HG02981 (cell line): ENCODE results near the gene UBL5.
"Not testable (repeated sequence)": the region's sequence is repeated elsewhere in the genome, so short reads cannot be mapped to it uniquely, and the experiment has no call there.

Experiments
- ATAC-seq: cut with Tn5 transposase; IDR thresholded peaks from one replicate; pipeline ENCODE4 v1.9.1; 2021; ENCODE audit warnings: mild to moderate bottlenecking, moderate library complexity; ENCODE audit not compliant: unreplicated experiment

Gene UBL5

DNA sequence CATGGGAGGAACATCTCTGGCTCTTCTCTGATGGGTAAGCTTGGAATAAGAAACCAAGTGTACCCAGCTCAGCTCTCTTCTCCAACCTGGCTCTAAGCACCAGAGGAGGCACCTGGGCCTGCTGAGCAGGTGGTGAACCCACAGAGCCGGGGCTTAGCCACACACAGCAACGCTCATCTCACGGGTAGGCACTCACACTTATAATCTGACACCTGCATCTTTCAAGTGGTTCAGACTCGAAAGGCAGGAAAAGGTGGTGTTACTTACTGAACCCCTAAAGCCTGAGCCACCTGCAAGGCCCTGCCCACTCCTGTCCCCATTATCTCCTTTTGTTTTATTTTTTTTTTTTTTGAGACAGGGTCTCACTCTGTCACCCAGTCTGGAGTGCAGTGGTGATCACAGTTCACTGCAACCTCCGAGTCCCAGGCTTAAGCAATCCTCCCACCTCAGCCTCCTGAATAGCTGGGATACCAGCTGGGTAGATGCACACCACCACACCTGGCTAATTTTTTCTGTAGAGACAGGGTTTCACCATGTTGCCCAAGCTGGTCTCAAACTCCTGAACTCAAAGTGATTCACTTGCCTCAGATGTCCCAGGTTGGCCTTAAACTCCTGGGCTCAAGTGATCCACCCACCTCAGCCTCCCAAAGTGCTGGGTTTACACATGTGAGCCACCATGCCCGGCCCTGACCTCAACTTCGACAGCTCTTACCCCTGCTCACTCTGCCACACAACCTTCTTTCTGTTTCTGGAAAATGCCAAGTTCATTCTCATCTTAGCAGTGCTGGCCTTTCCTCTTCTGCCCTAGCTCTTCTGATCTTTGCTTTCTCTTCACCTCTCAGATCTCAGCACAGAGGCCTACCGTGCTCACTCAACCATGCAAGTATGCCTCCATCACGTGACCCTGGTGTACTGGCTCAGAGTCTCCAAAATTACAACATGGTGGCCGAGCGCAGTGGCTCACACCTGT, 18.6 kb upstream of the UBL5 start:
- no peak for ATAC-seq

DNA sequence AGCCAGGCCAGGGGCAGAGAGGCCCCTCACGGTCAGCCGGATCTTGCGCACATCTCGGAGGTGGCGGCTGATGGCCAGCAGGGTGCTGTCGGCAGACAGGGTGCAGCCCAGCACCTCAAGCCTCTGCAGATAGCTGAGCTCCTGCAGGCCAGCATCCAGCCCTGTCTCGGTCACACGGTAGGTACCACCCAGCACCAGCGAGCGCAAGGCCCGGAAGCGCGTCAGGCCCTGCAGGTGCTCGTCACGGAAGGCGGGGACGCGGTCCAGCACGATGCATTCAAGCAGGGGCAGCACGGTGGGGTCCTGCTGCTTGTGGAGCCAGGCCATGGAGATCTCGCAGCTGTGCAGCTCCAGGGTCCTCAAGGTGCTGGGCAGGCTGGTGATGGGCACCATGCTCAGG, 16.6 kb upstream of the UBL5 start:
- no peak for ATAC-seq

DNA sequence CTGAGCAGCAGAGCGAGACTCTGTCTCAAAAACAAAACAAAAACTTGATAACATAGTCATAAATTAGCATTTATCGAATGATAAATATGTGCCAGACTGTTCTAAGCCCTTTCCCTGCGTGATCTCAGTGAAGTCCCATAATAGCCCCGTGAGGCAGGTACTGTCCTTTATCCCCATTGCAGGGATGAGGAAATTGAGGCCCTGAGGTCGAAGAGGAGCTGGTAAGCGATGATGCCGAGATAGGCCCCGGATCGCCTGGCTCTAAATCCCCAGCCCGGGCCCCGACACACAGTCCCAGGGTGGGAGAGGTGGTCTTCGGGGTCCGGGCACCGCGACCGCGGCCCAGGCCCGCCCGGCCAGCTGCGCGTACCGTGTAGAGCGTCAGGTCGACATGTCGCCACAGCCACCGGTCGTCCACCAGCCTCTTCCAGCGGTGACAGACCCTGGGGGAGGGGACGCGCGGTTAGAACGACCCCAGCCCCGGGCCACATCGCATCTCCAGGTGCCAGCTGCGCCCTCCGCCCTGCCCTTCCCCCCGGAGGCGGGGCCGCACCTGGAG, 9.5 kb upstream of the UBL5 start:
- ATAC-seq, result no peak

DNA sequence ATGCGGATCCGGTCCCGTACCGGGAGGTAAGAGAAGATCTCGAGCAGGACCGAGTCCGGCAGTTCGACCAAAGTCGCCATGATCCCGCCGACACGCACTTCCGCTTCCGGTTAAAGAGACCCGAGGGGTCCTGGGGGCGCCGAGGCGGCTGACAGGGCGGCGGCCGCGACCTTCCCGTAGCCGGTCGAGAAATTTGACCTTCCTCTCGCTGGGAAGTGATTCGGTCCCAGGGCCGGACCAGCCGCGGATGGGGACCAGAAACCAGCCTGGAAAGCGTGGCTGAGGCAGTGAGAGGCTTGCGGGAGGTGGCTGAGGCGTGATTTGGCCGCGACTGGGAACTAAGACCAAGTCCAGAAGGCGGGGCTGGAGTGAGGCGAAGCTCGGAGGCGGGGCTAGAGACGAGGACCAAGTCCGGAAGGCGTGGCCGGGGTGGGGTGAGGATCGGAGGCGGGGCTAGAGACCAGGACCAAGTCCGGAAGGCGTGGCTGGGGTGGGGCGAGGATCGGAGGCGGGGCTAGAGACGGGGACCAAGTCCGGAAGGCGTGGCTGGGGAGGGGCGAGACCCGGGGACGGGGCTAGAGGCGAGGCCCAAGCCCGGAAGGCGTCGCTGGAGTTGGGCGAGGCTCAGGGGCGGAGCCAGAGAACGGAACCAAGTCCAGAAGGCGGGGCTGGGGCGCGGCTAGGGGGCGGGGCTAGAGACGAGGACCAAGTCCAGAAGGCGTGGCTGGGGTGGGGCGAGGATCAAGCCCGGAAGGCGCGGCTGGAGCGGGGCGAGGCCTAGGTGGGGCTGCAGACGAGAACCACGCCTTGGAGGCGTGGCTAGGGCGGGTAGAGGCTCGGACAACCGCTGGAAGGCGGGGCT, 8.8 kb upstream of the UBL5 start, which contains the start of gene FBXL12:
FBXL12 (minus strand) TSS at position 346 of the 862 bp plus-strand sequence; CDS start at position 80, 266 bp downstream.
- peak; percentile 79 for ATAC-seq

DNA sequence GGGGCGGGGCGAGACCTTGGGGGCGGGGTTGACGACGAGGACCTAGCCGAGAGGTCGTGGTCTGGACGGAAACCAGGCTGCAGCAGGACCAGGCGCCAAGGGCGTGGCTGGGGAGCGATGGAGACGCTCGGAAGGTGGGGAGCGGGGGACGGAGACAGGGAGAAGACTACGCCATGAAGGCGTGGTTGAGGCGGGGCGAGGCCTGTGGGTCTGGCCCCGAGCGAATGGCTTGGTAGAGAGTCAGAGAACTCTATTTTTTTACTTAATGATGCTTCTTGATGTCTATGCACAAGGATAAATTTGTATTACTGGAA, 8.2 kb upstream of the UBL5 start:
- no peak for ATAC-seq

DNA sequence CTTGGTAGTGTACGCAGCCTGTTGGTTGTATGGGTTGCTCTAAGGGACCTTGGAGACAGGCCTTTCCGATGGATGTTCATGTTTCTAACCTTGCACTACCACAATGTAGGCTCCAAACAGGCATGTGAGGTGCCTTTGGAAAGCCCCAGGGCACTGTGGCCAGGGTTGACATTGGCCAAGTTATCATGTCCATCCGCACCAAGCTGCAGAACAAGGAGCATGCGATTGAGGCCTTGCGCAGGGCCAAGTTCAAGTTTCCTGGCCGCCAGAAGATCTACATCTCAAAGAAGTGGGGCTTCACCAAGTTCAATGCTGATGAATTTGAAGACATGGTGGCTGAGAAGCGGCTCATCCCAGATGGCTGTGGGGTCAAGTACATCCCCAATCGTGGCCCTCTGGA, 7.7 kb upstream of the UBL5 start:
- not testable (repeated sequence) for ATAC-seq

DNA sequence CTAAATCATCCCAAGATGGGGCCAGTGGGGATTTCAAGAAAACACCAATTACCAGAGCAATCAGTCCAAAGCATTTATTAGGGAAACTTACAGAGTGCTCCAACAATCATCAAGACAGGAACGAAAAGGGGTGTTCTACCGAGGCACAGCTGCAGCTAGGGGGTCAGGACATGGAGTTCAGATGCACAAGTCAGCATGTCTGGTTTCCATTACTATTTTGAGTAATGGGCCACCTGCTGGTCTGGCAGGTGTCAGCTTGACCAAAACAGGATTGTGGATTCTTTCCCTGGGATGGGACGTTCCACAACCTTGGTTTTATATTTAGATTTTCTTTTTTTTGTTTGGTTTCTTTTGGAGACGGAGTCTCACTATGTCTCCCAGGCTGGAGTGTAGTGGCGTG, 3.9 kb upstream of the UBL5 start:
- no peak for ATAC-seq

DNA sequence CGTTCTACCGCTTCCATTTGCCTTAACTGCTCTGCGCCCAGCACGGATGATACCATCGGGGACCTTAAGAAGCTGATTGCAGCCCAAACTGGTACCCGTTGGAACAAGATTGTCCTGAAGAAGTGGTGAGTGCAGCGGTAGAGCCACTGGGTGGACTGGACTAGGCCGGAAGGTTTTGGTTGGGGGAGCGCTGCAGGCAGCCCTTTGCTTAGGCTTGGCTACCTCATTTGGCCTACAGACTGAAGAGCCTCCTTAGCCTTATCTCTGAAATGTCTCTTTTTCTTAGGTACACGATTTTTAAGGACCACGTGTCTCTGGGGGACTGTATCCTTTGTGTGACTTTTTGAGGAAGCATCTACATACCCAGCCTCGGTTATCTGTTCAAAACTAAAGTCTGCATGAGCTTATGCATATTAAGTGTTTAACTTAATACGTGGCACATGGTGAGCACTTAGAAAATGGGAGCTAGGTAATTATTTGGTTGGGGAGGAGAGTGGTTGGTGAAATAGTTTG, 889 bp downstream of the UBL5 start:
- ATAC-seq, result no peak

DNA sequence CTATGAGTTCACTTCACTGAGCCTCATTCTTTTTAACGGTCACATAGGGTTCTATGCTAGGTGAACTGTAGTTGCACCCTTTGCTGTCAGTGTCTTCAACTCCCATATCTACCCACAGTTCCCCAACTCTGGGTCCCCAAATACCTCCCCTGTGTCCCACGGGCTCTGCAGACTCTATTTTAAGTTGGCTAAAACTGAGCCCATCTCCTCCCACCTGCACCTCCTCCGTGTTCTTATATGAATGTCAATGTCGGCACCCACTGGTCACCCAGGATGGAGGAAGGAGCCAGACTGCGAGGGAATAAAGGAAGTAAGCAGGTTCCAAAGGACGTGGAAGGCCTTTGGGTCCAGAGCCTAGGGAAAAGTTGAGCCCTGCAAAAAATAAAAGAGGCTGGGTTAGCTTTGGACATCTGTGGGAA, 6.6 kb downstream of the UBL5 start:
- no peak for ATAC-seq

DNA sequence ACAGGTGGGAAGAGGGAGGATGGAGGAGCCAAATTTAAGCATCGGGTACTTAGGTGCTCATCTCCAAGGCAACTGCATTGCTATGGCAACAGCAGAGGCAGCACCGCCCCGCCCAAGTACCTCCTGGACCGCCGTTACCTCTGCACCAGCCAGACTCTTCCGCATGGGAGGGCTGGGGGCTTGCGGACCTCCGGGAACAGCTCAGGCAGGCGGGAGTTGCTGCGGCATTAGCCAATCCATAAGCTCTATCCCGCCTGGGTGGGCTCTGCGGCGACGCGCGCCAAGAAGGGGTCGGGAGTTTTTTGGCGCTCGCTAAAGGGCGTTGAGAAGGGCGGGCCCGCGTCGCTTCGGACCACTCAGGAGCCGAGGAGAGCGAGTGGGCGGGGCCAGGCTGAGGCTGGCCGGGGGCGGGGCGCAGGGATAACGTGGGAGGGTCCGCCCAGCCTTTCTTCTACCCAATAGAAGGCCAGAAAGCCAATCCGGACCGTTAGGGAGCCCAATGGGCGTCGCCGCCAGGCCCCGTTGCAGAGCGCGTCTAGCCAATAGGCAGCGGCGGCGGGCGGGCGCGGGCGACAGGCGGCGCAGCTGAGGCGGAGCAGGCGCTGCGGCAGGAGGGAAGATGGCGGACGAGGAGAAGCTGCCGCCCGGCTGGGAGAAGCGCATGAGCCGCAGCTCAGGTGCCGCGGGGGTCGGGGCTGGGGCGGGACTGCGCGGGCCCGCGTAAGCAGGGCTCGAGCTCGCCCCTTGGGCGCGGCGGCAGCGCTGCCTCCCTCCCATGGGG, 7.2 kb downstream of the UBL5 start, which contains the start of gene PIN1:
PIN1 (plus strand) TSS at position 593 of the 781 bp plus-strand sequence; CDS start at position 620, 27 bp downstream.
- peak; percentile 95 for ATAC-seq

DNA sequence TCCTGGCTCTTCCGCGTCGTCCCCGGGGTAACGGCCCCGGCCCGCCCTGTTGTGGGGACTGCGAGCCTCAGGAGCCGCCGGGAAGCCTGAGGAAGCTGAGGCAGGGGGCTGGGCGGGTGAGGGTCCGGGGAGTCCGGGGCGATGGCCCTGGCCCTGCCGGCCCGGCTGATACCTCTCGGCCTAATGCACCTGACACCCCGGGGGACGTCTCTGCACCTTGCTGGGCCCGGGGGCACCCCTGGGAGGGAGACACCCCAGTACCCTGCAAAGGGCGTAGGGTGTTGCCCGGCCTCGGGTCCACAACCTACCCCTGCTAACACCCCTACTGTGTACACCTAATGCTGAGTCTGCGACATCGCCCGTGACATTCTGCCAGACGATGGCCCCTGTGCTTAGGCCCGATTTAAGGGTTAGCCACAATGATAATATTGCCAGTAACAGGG, 7.8 kb downstream of the UBL5 start:
- peak; percentile 8 for ATAC-seq

DNA sequence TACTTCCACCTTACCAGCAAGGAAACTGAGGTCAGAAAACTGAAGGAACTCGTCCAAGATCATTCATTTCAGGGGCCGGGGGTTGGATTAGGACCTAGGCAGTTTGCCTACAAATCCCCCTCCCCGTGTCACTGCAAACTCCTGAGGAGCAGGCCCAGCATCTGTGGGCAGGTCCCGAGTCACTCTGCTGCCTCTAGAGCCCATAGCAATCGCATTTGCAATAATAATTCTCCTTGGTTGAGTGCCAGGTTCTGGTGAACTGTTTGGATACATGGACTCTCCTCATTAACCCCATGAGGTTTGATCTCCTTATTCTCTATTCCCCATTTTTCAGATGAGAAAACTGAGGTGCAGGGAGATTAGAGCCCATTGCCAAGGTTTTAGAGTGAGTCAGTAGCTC, 8.3 kb downstream of the UBL5 start:
- ATAC-seq, result no peak

DNA sequence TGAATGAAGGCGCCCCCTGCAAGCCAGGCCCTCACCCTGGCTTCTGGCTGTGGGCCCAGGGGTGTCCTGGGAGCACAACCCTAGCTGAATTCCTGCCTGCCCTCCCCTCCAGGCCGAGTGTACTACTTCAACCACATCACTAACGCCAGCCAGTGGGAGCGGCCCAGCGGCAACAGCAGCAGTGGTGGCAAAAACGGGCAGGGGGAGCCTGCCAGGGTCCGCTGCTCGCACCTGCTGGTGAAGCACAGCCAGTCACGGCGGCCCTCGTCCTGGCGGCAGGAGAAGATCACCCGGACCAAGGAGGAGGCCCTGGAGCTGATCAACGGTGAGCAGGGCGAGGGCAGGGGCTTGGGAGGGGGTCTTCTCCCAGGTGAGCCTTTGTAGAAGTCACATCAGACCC, 10.6 kb downstream of the UBL5 start:
- ATAC-seq, result no peak

DNA sequence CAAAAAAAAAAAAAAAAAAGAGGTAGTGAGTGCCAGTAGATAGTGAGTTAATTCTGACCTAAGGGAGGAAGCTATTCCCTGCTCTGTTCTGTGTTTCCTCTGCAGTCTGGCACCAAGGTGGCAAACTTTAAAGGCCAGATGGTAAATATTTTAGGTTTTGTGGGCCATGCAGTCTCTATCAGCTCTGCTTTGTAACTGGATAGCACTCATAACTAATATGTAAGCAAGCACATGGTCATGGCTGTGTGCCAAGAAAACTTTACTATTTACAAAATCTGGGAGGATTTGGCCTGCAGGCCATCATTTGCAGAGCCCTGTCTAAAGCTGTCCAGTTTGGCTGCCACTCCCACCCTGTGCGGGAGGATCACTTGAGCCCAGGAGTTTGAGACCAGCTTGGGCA, 11.7 kb downstream of the UBL5 start:
- ATAC-seq, result no peak

DNA sequence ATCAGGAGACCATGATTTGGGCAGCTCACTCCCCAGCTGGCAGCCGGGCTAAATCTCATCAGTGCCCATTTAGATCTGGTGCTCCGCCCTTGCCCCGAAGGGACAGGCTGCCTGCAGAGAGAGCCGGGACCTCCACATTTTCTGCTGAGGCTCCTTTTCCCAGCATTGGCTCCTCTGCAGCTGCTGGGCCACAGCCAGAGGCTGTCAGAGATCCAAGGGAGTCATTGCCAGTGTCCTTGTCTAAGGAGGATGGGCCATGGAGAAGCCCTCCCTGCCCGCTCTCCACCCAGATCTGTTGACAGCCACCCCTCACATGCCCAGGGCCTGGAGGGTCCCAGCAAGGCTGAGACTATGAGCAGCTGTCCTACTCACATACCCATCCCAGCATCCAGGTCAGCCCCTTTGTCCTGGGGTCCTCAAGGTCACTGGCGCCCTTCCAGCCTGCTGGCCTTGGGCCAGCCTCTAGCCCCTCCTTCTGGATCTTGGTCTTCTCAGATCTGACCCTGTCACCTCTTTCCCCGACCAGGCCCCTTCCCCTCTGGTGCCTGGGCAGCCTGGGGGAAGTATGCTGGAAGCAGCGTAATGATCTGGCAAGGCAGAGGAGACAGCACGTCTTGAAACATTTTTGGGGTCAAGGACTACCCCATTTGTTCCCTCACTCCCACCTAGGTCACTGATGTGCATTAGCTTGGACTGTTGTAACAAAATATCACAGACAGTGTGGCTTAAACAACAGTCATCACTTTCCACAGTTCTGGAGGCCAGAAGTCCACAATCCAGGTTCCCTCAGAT, 15.3 kb downstream of the UBL5 start:
- ATAC-seq, result no peak

DNA sequence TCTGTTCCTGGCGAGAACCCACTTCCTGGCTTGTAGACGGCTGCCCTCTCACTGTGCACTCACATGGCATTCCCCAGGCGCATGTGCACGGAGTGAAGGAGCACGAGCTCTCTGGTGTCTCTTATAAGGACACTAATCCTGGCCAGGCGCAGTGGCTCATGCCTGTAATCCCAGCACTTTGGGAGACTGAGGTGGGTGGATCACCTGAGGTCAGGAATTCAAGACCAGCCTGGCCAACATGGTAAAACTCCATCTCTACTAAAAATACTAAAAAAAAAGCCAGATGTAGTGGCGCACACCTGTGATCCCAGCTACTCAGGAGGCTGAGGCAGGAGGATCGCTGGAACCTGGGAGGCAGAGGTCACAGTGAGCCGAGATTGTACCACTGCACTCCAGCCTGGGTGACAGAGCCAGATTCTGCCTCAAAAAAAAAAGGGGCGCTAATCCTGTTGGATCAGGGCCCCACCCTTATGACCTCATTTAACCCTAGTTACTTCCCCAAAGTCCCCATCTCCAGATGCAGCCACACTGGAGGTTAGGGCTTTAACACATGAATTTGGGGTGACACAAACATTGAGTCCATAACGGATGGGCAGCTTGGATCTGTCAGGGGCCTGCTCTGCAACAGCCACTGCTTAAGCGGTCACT, 16.0 kb downstream of the UBL5 start:
- not testable (repeated sequence) for ATAC-seq

DNA sequence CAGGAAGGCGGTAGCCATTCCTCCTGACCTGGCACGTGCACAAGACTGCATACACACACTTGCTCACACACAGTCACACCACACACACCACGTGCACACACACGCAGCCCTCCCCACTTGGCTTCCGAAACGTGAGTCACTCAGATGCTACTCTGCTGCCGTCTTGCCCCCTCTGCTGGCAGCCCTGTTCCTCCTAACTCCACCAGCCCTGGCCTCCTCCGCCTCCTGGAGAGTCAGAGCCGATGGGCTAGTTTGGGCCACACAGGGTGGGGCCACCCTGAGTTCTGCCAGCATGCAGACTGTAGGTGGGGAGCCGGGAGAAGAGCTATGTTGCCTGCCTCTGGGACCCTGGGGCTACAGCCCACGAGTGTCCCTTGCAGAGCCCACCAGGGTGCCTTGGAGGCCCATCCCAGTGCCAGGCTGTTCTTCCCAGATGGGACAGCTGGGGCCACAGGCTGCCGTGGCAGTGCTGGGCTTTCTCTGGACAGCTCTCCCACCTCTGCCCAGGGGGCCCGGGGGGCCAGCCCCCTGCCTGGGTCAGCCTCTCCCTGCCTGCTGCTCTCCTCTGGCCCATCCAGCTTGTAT, 19.5 kb downstream of the UBL5 start:
- no peak for ATAC-seq

DNA sequence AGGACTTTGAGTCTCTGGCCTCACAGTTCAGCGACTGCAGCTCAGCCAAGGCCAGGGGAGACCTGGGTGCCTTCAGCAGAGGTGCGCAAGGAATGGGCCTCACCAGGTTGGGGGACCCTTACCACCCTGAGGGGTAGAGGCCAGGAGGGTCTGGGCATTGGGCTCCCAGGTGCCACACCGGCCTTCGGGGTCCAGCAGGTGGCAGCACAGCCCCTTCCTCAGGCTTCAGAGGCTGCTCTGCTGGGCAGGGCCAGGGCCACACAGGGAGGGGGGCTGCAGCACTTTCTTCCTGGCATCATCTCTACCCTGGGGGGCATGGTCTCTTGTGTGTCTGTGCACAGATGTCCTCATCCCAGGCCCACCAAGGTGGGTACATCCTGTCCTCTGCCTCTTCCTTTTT, 20.3 kb downstream of the UBL5 start:
- no peak for ATAC-seq

DNA sequence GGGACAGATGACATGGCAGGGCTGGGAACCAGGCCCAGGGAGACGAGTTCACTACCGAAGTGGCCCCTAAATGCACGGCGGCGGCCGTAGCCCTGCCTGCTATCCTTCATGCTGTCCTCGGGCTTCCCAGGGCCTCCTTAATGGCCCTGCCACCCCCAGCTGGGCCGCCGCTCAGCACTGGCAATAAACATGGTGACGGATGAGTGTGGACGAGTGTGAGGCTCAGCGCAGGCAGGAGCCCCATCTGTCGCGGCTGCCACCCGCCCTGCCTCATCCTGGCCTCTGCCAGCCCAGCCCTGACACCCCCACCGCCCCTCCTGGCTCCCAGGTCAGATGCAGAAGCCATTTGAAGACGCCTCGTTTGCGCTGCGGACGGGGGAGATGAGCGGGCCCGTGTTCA, 21.0 kb downstream of the UBL5 start:
- no peak for ATAC-seq
